SH-SY5Y (cell line): ENCODE data around the gene SLC2A6.

Experiments
- GATA2 ChIP-seq: IDR thresholded peaks from 2 replicates; pipeline ENCODE4 v1.6.1; 2011; ENCODE audit warnings: mild to moderate bottlenecking, low read depth, low read length
- GATA3 ChIP-seq: IDR thresholded peaks from 2 replicates; pipeline ENCODE4 v1.6.1; 2011; ENCODE audit warnings: low read depth, mild to moderate bottlenecking, low read length, moderate library complexity

DNA sequence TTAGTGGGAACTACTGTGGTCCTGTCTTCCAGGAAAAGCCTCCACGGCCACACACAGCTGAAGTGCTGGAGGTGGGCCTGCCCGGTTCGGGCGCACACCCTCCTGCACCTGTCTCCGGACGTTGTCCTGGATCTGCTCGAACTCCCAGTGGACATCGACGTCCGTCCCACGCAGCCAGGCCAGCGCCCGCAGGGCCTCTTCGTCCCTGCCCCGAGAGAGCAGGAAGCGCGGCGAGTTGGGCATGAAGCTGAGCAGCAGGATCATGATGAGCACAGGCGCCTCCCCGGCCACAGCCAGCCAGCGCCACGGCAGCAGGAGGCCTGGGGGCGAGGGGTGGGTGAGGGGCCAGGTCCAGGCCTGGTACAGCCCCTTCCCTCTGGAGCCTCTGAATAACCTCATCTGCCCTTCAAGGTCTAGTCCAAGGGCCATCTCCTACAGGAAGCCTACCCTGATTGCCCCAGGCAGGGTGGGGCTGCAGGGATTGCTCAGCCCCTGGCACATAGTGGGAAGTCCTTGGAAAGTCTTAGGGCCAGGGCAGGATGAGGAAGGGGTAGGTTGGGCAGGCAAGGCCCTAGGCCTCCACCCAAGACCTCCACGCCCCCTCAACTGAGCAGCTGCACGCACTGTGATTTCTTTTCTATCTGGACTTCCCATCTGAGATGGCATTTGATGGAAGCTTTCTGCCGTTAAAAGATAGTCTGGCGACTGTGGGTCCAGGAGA is 3.4 kb downstream of the SLC2A6 start:
- TF ChIP-seq GATA2 (no peak), GATA3 (no peak)
